ENCODE results near the gene PAX5.

PAX5 gene

GRCh38 chr9:36956908-36957307 is 77.2 kb downstream of the PAX5 start:
- DNase-seq, result no peak

- DNase-seq, result no peak
These were observed 83.7 kb downstream of the PAX5 start for GRCh38 chr9:36950389-36950788.

GRCh38 chr9:36949466-36949865 is 84.6 kb downstream of the PAX5 start:
- DNase-seq, result no peak

- no peak for DNase-seq
These were observed 86.0 kb downstream of the PAX5 start for GRCh38 chr9:36948051-36948450.

- no peak for DNase-seq
These were observed 87.4 kb downstream of the PAX5 start for GRCh38 chr9:36946653-36947052.

- no peak for DNase-seq
These were observed 88.1 kb downstream of the PAX5 start for GRCh38 chr9:36945999-36946398.

GRCh38 chr9:36942891-36943290 is 91.2 kb downstream of the PAX5 start:
- DNase-seq, result no peak

GRCh38 chr9:36941441-36941840 is 92.6 kb downstream of the PAX5 start:
- DNase-seq, result no peak

GRCh38 chr9:36940881-36941280 is 93.2 kb downstream of the PAX5 start:
- DNase-seq, result no peak

- DNase-seq, result no peak
These were observed 93.6 kb downstream of the PAX5 start for GRCh38 chr9:36940500-36940853.

GRCh38 chr9:36939655-36940499 is 94.2 kb downstream of the PAX5 start:
- no peak for DNase-seq

GRCh38 chr9:36939214-36939613 is 94.9 kb downstream of the PAX5 start:
- no peak for DNase-seq

GRCh38 chr9:36938617-36939016 is 95.5 kb downstream of the PAX5 start:
- no peak for DNase-seq

GRCh38 chr9:36937951-36938350 is 96.1 kb downstream of the PAX5 start:
- no peak for DNase-seq

- no peak for DNase-seq
These were observed 96.7 kb downstream of the PAX5 start for GRCh38 chr9:36937346-36937745.

- DNase-seq, result no peak
These were observed 97.6 kb downstream of the PAX5 start for GRCh38 chr9:36936498-36936831.

GRCh38 chr9:36935768-36936497 is 98.1 kb downstream of the PAX5 start:
- DNase-seq, result no peak

- no peak for DNase-seq
These were observed 98.7 kb downstream of the PAX5 start for GRCh38 chr9:36935332-36935731.

GRCh38 chr9:36934478-36935065 is 99.5 kb downstream of the PAX5 start:
- no peak for DNase-seq

GRCh38 chr9:36933676-36934215 is 100.3 kb downstream of the PAX5 start:
- no peak for DNase-seq

- DNase-seq, result no peak
These were observed 101.9 kb downstream of the PAX5 start for GRCh38 chr9:36932198-36932597.

GRCh38 chr9:36930941-36931340 is 103.1 kb downstream of the PAX5 start:
- no peak for DNase-seq

- no peak for DNase-seq
These were observed 104.8 kb downstream of the PAX5 start for GRCh38 chr9:36929350-36929675.

Measured in NCI-H2107 (cell line).